HEK293T (cell line): ENCODE measurements around the gene MICOS13.

Experiments
- CTCF ChIA-PET: fragments of 350-600 bp; formaldehyde crosslinking; extraction: SDS; loops from one replicate; lab custom pipeline; 2021; ENCODE audit warnings: antibody characterized with exemption, inconsistent platforms; lab: Yijun Ruan, JAX
- POLR2A ChIA-PET: fragments of 350-600 bp; formaldehyde crosslinking; extraction: SDS; loops from one replicate; lab custom pipeline; 2020; ENCODE audit warnings: antibody characterized with exemption, inconsistent platforms; lab: Yijun Ruan, JAX
- DNase-seq: peaks from one replicate; pipeline ENCODE4 v3.0.0; 2012; ENCODE audit warnings: mixed read lengths; ENCODE audit errors: extremely low spot score
- ARNT ChIP-seq: fragments of 450-650 bp; IDR thresholded peaks from 2 replicates; pipeline ENCODE4 v1.6.1; 2017; ENCODE audit warnings: mild to moderate bottlenecking
- BHLHE40 ChIP-seq: fragments of 450-650 bp; IDR thresholded peaks from 2 replicates; pipeline ENCODE4 v1.6.1; 2016; ENCODE audit warnings: mild to moderate bottlenecking, moderate library complexity, borderline replicate concordance
- CTBP1 ChIP-seq: fragments of 450-650 bp; IDR thresholded peaks from 2 replicates; pipeline ENCODE4 v1.6.1; 2016; ENCODE audit warnings: borderline replicate concordance
- ELF4 ChIP-seq: fragments of 450-650 bp; IDR thresholded peaks from 2 replicates; pipeline ENCODE4 v1.6.1; 2017; ENCODE audit warnings: antibody characterized with exemption
- FOXA1 ChIP-seq: fragments of 450-650 bp; IDR thresholded peaks from 2 replicates; pipeline ENCODE4 v1.6.1; 2016; ENCODE audit warnings: mild to moderate bottlenecking
- FOXK2 ChIP-seq: fragments of 450-650 bp; IDR thresholded peaks from 2 replicates; pipeline ENCODE4 v1.6.1; 2016; ENCODE audit warnings: mild to moderate bottlenecking
- FOXM1 ChIP-seq: fragments of 450-650 bp; IDR thresholded peaks from 2 replicates; pipeline ENCODE4 v1.6.1; 2017; ENCODE audit warnings: mild to moderate bottlenecking, borderline replicate concordance
- HDGF ChIP-seq: fragments of 450-650 bp; IDR thresholded peaks from 2 replicates; pipeline ENCODE4 v1.6.1; 2017; ENCODE audit warnings: antibody characterized with exemption, borderline replicate concordance
- L3MBTL2 ChIP-seq: fragments of 450-650 bp; conservative IDR thresholded peaks from 2 replicates; pipeline ENCODE4 v1.6.1; 2016; ENCODE audit warnings: mild to moderate bottlenecking
- LEF1 ChIP-seq: fragments of 450-650 bp; IDR thresholded peaks from 2 replicates; pipeline ENCODE4 v1.6.1; 2017; ENCODE audit warnings: mild to moderate bottlenecking, borderline replicate concordance
- NFRKB ChIP-seq: fragments of 450-650 bp; IDR thresholded peaks from 2 replicates; pipeline ENCODE4 v1.6.1; 2016; ENCODE audit warnings: mild to moderate bottlenecking, moderate library complexity
- PKNOX1 ChIP-seq: fragments of 450-650 bp; IDR thresholded peaks from 2 replicates; pipeline ENCODE4 v1.6.1; 2016
- SP1 ChIP-seq: fragments of 450-650 bp; IDR thresholded peaks from 2 replicates; pipeline ENCODE4 v1.6.1; 2017
- SUZ12 ChIP-seq: fragments of 450-650 bp; IDR thresholded peaks from 2 replicates; pipeline ENCODE4 v1.6.1; 2016; ENCODE audit warnings: mild to moderate bottlenecking
- TARDBP ChIP-seq: fragments of 450-650 bp; IDR thresholded peaks from 2 replicates; pipeline ENCODE4 v1.6.1; 2016
- ZNF384 ChIP-seq: fragments of 450-650 bp; IDR thresholded peaks from 2 replicates; pipeline ENCODE4 v1.6.1; 2016

MICOS13 gene

GRCh38 chr19:5637971-5638370, 42.3 kb downstream of the MICOS13 start:
- CTCF ChIA-PET, result no interaction called here
- DNase-seq, result no peak
- TF ChIP-seq NFRKB, result no peak
- no peak for TF ChIP-seq SP1
- TF ChIP-seq TARDBP, result no peak
- no peak for TF ChIP-seq HDGF
- no peak for TF ChIP-seq PKNOX1
- no peak for TF ChIP-seq ARNT
- no peak for TF ChIP-seq ELF4
- TF ChIP-seq LEF1, result no peak
- no peak for TF ChIP-seq ZNF384
- TF ChIP-seq FOXM1, result no peak
- no peak for TF ChIP-seq FOXK2
- no peak for TF ChIP-seq BHLHE40
- no peak for TF ChIP-seq FOXA1
- no peak for TF ChIP-seq SUZ12
- TF ChIP-seq L3MBTL2, result no peak
- TF ChIP-seq CTBP1, result no peak
- POLR2A ChIA-PET, result no interaction called here

DNA sequence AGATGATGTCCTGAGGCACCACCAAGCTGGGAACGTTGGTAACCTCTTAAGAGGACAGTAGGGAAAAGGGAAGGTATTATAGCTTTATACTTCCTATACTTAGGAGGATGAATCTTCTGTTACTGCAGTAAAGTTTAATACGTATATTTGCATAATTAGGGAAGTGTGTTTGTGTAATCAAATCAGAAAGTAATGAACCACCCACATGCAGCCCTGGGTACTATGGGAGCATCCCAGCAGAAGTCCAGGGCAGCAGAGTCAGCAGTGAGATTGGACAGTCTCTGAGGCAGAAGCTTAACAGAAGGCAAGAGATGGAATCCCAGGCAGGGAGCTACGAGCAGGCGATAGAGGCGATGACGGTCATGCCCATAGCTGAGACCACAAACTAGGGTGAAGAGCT, 44.9 kb downstream of the MICOS13 start:
- no peak for DNase-seq
- CTCF ChIA-PET, result no interaction called here
- POLR2A ChIA-PET, result interaction anchor here (0.8 to 1.0 kb wide), 4 partner anchors 13 to 155 kb away, joined by 3 to 4 read pairs (median 4); partner anchors contain the start of genes DUS3L, RPL36, SAFB and SAFB2
- TF ChIP-seq SP1, result no peak
- no peak for TF ChIP-seq NFRKB
- TF ChIP-seq ARNT, result no peak
- TF ChIP-seq L3MBTL2, result no peak

GRCh38 chr19:5632657-5633056, 47.7 kb downstream of the MICOS13 start:
- ChIA-PET POLR2A (no interaction called here), CTCF (no interaction called here)
- DNase-seq, result no peak
- TF ChIP-seq NFRKB, result no peak
- no peak for TF ChIP-seq ZNF384
- no peak for TF ChIP-seq HDGF
- no peak for TF ChIP-seq SP1

DNA sequence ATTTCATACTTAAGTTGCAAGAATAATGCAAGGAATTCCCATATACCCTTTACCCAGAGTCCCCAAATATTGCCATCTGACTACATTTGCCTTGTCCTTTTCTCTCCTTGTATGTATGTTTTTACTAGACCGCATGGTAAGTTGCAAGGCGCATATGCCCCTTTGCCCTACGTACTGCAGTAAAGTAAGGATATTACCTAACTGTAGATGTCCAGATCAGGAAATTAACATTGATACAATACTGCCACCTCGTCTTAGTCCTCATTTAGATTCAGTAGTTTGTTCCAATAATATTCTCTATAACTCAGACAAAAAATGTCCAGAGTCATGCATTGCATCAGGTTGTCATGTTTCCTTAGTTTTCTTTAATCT, 48.1 kb downstream of the MICOS13 start:
- POLR2A ChIA-PET, result no interaction called here
- TF ChIP-seq BHLHE40 (no peak), ZNF384 (no peak), ELF4 (no peak), SUZ12 (no peak), SP1 (no peak), TARDBP (no peak), L3MBTL2 (no peak), NFRKB (no peak), ARNT (no peak), PKNOX1 (no peak), FOXM1 (no peak), CTBP1 (no peak), LEF1 (no peak), HDGF (no peak), FOXK2 (no peak), FOXA1 (no peak)
- CTCF ChIA-PET, result no interaction called here
- no peak for DNase-seq

- ChIA-PET CTCF (interaction anchor here (0.9 kb wide), 1 partner anchor 19 kb away, joined by 3 read pairs; no protein-coding TSS in a partner anchor), POLR2A (interaction anchor here (1.4 kb wide), 1 partner anchor 9 kb away, joined by 5 read pairs; the partner anchor contains the start of genes SAFB and SAFB2)
- DNase-seq, result no peak
- TF ChIP-seq PKNOX1 (no peak), BHLHE40 (no peak), ELF4 (no peak), HDGF (no peak), LEF1 (no peak), FOXA1 (no peak), CTBP1 (no peak), SUZ12 (no peak), NFRKB (no peak), TARDBP (no peak)
These were observed 48.6 kb downstream of the MICOS13 start for GRCh38 chr19:5631567-5632240.

GRCh38 chr19:5628919-5629481, 51.3 kb downstream of the MICOS13 start:
- POLR2A ChIA-PET, result interaction anchor here (0.9 kb wide), 1 partner anchor 61 kb away, joined by 5 read pairs; the partner anchor contains the start of gene RPL36
- CTCF ChIA-PET, result no interaction called here
- DNase-seq, result no peak
- no peak for TF ChIP-seq FOXK2
- TF ChIP-seq ELF4, result no peak
- no peak for TF ChIP-seq BHLHE40
- no peak for TF ChIP-seq ZNF384
- no peak for TF ChIP-seq NFRKB
- TF ChIP-seq TARDBP, result no peak
- no peak for TF ChIP-seq HDGF
- TF ChIP-seq PKNOX1, result no peak
- no peak for TF ChIP-seq LEF1
- no peak for TF ChIP-seq SP1
- no peak for TF ChIP-seq ARNT
- TF ChIP-seq L3MBTL2, result no peak
- no peak for TF ChIP-seq FOXM1
- no peak for TF ChIP-seq FOXA1
- no peak for TF ChIP-seq SUZ12
